ENCODE measurements around the gene DYRK1A.
"Not testable (repeated sequence)": the region's sequence is repeated elsewhere in the genome, so short reads cannot be mapped to it uniquely, and the experiment has no call there.

Gene DYRK1A

DNA sequence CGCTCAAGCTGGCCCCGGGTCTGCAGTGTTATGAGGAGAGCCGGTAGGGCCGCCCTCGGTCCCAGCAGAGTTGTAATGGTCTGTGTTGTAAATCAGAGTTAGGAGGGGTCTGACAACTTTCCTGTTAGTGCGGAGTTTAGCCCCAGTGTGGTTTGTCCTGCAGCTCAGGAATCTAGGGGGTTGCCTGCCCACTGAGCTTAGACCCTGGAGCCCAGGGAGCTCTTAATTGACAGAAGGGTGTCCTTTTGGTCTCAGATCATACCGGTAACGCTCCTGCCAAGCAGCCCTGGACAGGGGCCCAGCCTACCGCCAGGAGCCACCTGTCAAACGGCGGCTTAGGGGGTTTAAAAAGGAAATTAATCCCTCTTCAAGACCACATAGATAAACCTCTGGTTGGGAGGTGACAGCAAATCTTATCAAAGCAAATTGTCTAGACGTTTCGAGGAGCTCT, 164.4 kb downstream of the DYRK1A start:
- no peak for DNase-seq

DNA sequence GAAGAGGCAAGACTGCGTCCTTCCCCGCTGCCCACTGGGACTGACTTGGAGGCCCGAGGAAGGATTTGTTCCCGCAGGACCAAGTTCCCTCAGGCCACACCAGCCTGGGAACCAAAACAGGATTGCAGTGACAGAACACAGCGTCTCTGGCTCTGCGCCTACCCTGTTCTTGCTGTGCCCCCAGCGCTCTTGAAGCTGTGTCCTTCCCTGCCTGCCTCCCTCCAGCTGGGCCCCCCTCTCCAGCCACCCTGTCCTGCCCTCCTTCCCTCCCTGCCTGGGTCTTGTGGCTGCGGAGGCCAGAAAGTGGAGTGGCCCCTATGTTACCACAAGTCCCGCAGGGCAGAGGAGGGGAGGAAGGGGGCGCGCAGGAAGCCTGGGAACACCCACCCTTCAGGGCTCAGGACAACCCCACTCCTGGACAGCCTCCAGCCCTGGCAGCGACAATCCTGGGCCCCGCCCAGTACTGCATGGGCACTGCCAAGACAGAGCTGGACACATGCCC, 164.9 kb downstream of the DYRK1A start:
- DNase-seq: no peak

DNA sequence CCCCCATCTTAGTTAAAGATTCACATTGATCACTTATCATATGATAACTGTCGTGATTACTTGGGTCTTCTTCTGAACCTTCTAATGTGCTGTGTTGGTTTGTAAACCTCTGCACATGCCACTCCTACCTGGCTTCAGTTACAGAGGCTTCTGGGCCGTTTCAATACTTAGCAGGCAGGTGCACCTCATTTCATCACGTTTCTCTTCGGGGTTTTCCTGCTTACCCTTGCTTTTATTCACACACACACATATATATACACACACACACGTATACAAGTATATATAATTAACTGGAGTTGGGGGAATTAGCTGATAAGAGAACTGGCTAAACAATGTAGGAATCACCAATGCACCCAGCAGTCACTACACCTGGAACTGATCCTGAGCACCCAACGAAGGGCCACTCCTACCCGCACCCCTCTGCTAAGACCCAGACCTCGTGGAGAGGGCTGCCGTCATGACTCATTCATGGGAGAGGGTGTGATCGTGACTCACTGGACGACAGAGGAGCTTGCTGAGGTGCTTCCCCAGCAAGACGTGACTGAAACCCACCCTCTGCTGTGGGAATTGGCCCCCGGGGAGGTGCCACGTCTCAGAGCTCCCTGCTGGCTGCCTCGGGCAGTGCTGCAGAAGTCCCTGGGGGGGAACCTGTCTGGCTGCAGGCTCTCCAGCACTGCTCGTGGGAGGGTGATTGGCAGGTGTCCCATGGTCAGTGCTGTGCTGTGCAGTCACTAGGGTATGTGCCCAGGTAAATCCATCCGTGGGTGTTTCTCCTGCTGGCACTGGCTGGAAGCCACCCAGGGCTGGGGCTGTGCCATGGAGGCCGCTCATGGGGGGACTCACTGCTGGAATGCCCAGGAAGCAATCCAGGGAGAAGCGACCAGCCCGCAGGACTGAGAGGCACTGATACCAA, 166.6 kb downstream of the DYRK1A start:
- no peak for DNase-seq

DNA sequence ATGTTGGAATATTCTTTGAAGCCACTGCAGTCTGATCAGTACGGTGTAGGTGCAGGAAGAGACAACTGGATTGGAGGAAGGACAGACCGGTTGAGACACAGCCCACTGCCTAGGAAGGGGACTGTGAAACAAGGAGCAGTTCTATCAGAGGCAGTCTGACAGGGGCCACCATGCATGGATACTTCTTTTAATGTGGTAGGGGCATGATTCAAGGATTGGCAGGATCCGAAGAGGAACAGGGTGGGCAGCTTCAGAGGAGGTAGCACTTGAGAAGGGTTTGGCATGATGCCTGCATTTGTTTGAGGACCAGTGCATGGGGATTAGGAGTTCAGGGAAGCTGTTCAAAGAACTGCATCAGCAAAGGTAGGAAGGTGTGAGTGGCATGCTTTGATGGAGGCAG, 167.9 kb downstream of the DYRK1A start:
- no peak for DNase-seq

DNA sequence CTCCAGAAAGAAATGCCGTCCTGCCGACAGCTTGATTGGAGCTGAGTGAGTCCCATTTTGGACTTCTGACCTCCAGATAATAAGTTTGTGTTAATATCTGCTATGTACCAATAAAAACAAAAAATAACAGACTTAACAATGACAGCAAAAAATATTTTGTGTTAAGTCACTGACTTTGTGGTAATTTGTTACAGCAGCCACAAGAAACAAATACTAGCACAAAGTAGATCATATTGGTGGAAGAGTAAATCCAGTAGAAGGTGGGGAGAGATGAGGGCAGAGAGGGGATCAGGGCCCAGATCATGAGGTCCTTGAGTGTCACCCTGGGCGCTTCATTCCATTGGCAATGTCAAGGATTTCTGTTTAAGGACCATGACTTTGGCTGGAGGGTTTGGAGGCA, 168.6 kb downstream of the DYRK1A start:
- no peak for DNase-seq

DNA sequence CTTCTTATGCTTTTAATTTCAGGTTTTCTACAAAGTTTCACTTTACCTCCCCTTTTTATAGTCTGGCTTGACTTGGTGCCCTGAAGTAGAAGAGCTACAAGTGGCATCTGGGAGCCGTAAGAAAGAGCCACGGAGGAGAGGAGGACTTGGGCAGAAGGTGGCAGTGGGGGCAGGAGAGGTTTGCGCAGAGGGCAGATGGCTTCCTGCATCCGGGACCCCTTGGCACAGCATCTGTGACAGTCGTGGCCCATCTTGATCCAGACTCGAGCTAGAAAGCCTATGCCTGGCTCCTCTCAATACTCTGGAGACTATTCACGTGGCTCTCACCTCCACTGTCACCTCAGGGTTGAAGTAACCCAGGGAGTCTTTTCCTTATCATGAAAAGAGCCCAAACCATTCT, 169.1 kb downstream of the DYRK1A start:
- DNase-seq: no peak

DNA sequence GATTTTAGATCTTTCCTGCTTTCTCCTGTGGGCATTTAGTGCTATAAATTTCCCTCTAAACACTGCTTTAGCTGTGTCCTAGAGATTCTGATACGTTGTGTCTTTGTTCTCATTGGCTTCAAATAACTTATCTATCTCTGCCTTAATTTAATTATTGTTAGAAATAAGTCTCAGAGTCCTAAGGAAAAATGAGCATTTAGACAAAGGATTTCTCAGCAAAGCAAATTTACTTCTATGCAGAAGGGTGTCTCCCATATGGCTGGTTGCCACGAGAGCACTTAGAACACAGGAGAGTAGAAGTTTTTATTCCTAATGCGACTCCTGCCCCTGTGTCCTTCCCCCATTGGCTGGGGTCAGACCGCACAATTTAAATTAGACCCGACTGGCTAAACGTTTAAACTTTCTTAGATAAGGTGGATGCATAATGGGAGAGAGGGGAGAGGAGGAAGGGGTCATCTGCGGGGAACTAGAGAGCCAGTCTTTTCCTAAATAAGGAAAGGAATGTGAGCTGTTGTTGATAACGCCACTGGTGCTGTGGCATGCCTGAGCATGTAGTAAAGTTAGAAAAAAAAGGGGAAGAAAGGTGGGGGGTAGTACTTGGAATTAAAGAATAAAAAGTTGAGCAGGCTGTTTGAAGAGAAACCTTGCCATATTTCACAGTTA, 170.2 kb downstream of the DYRK1A start:
- no peak for DNase-seq

DNA sequence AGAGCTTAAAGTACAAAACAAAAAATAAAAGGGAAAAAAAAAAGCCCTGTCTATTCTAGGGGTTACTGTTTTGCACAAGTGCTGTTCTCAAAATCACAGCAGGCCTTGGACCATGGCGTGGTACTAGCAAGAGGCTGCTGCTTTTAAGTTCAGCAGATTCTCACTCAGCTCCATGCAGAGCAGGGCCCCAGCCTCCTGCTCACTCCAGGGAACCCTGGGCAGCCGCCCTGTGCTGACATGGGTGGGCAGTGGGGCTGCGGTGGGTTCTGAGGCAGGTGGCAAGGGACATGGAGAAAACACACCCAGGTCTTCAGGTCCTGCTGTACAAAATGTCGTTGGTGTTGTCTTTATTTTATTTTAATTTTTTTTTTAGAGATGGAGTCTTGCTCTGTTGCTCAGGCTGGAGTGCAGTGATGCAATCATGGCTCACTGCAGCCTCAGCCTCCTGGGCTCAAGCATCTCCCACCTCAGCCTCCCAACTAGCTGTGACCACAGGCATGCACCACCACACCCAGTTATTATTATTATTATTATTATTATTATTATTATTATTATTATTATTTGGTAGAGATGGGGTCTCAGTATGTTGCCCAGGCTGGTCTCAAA, 170.9 kb downstream of the DYRK1A start:
- DNase-seq: no peak

DNA sequence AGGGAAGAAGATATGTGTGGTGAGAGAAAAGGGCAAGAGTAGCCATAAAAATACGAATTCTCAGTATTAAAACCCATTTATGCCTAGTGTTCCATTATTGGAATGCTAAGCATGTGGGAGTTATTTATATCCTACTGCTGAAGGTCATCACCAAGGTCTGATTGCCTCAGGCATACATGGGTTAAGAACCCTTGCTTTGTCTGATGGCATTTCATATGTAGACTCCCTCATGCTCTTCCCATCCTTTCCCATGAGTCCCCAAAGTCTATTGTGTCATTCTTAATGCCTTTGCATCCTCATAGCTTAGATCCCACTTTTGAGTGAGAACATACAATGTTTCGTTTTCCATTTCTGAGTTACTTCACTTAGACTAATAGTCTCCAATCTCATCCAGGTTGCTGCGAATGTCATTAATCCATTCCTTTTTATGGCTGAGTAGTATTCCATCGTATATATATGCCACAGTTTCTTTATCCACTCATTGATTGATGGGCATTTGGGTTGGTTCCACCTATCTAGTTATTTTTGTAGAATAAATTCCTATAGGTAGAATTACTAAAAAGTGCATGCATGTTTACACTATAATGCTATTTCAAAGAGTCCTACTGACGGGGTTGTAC, 172.5 kb downstream of the DYRK1A start:
- DNase-seq: no peak

DNA sequence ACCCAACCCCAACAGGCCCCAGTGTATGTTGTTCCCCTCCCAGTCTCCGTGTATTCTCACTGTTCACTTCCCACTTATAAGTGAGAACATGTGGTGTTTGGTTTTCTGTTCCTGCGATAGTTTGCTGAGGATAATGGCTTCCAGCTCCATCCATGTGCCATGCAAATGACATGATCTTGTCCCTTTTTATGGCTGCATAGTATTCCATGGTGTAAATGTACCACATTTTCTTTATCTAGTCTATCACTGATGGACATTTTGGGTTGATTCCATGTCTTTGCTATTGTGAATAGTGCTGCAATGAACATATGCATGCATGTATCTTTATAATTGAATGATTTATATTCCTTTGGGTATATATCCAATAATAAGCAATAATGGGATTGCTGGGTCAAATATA, 174.6 kb downstream of the DYRK1A start:
- DNase-seq: not testable (repeated sequence)

DNA sequence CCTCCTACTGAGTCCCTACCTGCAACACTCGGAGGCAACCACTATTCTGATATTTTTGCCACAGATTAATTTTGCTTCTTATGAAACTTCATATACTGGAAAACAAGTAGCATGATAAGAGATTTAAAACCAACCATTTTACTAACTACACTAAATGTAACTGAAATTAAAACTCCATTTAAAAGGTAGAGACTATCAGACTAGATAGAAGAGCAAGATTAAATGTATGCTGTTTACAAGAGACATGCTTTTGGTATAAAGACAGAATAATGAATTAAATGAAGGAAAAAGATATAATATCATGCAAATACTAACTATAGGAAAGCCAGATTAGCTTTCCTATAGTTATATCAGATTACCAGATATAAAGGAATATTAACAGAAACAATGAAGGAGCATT, 175.9 kb downstream of the DYRK1A start:
- DNase-seq: no peak

DNA sequence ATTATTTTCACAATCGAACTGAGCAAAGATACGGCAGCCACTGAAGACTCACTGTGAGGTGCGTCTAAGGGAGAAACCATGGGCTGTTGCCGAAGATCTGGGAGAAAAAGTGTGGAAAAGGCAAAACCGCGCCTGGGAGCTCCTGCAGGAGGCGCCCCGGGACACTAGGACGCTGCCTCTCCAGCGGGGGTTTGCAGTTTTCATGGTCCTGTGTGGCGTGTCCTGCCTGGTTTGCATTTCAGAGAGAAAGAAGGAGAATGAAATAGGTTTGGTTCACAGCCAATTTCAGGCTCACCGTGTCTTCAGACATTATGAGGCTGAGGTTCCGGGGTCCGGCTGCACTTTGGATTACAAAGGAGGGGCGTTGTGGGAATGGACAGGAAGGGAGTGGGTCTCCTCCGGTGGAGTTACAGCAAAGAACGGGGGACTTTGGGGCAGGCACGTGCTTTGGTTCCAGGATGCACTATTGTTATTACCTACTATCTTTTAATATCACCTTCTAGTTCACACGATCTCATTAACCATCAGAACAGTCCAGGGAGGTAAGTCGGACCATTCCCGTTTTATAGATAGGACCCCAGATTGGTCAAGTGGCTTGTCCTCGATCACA, 179.8 kb downstream of the DYRK1A start:
- no peak for DNase-seq

DNA sequence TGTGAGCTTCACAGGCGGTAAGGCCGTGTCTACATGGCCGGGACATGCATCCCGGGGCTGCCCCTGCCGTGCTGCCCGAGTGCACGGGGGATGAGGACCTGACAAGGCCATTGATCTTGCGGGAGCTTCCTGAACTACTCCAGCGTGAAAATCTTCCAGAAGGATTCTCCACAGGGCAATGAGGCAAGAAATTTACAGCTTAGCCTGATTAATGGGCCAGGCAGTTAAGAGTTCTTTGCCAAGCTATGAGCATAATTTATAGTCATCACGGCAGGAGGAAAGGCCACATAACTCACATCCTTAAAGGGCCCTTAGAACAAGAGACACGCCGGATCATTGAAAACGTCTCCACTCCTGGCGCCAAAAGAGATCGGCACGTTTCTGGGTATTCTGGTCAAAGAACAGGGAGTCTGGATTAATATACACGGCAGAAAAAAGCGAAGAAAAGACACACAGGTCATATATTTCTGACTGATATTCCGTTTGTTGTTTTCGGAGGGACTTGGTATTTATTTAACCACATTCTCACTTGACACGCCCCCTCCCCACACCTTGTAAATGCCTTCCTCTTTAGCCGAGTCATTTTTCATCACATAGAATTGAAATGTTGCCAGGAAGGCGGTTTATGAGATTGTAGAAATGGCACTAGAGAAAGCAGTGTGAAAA, 180.5 kb downstream of the DYRK1A start:
- no peak for DNase-seq

DNA sequence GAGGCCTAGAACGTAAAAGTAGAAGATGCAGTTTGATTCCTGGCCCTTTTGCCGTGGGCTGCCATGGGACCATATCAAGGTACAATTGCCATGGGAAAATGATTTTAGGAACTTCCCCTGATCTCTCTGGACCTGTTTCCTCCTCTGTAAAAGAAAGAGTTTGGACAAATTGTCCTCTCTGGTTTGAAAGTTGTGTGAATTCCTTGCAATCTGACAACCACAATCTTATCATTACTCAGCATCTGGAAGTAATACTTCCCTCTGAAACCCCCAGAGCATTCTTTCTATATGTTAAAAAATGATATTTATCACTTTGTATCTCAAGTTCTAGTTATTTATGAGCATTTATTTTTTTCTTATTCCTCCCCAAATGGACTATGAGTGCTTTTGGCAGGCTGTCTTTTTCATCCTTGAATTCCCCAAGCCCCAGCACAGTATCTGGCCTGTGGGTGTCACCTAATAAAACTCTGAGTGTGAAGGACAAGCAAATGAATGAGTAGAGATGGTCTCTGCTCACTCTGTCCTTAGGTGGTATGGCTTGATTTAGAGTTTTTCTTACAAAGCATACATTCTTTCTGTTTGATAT, 181.1 kb downstream of the DYRK1A start:
- no peak for DNase-seq

DNA sequence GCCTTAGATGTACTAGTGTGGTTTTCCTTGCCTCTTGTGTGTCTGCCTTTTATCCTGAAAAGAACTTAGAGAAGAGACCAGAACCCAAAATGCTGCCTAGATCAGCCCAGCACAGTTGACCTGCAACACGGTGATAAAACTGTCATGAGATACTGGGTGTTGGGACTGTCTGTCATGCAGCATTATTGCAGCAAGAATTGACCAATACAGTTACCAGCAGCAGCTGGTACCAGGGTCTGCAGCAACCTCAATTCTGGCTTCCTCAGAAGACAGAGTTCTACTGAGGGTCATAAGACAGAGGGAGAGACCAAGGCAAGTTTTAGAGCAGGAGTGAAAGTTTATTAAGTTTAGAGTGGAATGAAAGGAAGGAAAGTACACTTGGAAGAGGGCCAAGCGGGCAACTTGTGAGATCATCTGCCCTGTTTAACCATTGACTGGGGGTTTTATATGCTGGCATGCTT, 182.0 kb downstream of the DYRK1A start:
- peak in 1 of 2 donors; percentile 15 for DNase-seq

DNA sequence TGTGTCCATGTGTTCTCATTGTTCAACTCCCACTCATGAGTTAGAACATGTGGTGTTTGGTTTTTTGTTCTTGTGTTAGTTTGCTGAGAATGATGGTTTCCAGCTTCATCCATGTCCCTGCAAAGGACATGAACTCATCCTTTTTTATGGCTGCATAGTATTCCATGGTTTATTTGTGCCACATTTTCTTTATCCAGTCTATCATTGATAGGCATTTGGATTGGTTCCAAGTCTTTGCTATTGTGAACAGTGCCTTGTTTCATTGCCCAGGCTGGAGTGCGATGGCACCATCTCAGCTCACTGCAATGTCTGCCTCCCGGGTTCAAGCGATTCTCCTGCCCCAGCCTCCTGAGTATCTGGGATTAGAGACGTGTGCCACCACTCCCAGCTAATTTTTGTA, 183.2 kb downstream of the DYRK1A start:
- not testable (repeated sequence) for DNase-seq

DNA sequence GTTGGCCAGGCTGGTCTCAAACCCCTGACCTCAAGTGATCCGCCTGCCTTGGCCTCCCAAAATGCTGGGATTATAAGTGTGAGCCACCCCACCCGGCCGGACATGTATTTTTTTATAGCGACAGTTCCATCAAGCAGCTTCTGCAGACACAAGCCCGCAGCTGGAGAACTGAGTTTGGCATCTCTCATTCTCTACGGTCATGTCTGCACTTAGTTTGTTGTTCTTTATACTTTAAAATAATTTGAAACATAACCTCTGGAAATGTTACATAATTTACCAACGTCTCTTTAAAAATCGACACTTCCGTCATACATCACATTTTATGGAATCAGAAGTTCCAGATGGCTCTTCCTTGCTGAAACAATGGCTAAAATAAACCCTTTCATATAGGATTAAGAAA, 183.6 kb downstream of the DYRK1A start:
- DNase-seq: no peak

DNA sequence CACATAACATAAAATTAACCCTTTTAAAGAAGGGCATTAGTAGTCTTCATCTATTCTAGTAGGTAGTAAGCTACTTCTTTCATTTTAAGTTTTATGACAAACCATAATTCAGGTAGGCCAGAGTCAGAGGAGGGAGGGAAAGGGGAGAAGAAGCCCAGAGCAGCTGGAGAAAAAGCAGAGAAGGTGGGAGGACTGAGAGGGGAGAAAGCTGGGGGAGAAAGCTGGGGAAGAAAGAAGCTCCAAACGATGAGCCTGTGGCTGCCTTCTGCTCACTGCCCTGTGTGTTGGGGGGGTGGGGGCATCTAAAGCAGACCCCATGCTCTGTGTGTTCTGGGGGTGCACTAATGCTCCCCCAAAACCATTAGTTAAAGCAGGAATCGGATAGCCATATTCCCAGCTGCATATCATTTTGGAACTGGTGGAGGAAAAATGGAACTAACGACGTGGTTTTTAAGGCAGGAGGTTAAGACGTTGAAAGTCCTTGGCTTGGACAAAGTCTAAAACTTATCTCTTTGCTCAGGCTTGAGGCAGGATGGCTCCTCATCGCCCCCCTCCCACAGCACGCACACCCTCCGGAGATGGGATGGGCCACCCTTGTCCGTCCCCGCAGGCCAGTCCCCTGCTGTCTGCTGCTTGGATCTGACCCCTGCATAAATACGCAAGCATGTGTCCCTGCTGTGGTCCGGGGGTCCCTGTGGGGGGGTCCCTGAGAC, 184.2 kb downstream of the DYRK1A start:
- DNase-seq: no peak

DNA sequence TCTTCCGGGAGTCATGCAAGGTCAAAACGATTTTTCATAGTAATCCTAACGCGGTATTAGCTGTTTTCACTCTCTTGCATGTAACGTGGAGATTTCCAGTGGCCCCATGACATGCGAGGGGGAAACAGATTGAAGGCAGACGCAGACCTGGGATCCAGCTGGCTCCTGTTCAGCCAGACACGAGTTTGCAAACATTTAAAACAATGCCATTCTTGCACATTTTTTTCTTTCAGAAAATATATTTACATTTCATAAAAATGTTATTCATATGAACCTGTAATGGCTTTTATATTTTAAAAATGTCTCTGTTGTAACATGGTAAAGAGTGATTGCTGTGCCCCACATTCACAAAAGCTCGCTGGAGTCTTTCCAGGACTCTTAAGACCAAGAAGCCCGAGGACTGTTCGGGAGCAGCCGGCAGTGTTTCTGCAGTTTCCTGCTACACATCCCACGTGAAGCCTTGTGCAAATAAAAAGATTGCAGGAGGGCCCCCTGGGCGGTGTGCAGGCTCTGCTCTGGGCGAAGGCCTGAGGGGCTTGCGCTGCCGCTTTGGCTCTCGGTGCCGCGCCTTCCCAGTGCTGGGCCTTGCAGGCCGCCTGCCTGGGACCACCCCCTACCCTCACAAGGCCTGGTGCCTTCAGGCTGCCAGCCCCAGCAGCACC, 184.9 kb downstream of the DYRK1A start:
- no peak for DNase-seq

DNA sequence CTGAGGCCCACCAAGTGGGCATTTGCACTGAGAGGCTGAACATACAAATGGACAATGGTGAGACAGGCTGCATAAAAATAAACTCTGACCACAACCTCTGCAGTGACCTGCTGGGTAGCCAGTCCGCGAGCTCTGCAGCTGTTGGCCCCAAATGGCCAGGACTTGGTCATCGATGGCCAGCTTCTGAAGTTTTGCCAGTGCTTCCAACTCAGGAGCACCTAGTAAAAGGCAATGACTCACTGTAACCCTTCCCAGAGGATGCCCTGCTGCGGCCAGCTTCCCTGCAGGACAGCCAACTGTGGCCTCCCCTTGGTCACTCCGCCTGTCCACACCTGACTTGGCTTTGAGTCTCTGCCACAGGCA, 185.4 kb downstream of the DYRK1A start:
- no peak for DNase-seq
